HG03095 (cell line): ENCODE data around the gene DUOX2.
"Not testable (repeated sequence)": the region's sequence is repeated elsewhere in the genome, so short reads cannot be mapped to it uniquely, and the experiment has no call there.

Experiments used
- ATAC-seq: cut with Tn5 transposase; IDR thresholded peaks from one replicate; pipeline ENCODE4 v1.9.1; 2021; ENCODE audit warnings: moderate library complexity; ENCODE audit not compliant: unreplicated experiment

DUOX2 gene

DNA sequence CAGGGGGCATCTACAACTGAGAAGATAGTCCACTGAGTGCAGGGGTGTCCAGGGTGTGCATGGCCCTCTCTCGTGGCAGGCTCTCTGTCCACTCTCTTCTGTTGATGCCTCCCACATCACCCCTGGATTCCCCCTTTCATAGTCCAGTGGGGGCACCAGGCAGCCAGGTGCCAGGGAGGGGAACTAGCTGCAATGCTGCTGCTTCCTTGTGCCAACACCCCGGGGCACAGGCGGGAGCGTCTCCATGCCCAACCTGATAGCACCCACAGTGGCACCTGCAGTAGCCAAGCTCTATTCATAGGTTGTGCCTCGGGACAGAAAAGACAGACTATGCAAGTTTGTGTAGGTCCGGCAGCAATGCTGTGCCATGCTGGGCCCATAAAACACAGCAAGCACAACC, 11.7 kb downstream of the DUOX2 start:
- no peak for ATAC-seq

GRCh38 chr15:45101749-45102148, 12.2 kb downstream of the DUOX2 start:
- ATAC-seq, result no peak

DNA sequence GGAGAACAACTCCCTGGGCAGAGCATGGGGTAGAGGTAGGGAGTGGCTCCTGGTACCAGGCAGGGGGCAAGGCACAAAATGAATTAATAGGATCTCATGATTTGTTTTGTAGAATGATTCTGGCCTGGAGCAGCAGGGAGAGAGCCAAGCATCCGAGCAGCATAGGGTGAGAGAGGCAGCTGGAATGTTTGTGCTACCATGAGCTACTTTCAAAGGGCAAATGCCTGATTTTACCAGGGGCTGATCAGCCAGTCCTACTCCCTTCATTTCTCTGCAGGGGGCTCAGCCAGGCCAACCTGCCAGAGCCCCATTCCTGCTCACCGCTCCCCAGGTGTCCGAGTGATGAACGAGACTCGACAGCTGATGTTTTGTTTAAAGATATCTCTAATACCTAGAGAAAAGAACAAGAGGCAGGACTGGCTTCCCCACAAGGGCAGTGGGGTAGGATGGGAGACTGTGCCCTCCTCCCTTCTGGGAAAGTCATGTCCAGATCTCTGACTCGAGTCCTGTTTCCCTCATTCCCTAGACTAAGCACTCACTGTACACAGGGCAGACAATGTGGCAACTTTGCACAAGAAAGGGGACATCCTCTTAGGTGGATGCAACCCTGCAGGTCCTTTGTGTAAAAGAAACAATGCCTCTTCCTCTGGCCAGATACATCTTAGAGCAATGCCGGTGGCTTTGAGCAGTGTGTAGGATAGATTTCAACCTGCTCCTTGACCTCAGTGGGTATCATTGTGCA, 12.9 kb downstream of the DUOX2 start:
- no peak for ATAC-seq

DNA sequence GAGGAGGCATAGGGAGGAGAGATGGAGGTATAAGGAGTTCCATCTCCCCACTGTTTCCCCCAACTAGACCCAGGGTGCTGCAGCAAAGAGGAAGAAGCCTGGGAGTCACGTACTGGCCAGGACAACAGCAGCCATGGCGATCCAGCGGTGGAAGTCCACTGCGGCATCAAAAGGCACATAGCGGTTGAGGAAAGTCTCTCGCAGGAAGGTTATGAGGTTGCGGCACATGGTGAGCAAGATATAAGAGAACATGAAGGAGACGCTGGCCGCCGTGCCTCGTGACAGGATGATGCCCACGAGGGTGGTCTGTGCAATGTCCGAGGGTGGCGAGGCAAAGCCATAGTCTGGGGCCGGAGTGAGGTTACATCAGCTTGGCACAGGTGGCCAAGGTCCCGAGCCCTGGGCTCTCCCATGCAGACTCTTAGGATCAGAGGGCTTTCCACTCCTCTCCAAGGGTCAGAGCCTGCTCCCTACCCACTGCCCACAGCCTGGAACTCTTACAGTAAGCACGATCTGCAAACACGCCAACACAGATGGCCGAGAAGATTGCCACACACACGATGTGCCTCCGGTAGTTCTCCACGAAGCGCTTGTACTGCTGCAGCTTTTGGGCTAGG, 14.3 kb downstream of the DUOX2 start:
- no peak for ATAC-seq

DNA sequence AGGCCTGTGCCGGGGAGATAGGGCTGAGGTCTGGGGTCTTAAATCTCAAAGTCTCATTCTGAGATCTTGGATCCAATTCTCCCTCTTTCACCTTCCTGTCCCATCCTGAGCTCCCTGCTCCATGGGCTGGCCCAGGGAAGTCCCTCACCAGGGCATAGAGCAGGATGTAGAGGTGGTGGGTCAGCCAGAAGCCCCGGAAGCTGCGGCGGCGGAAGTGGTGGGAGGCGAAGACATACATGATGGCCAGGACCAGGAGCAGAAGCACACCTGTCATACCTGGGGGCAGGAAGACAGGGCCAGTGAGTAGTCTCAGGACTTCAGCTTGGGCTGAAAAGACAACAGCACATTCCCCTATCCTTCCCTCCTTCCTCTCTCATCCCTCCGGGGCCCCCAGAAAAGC, 16.5 kb downstream of the DUOX2 start:
- no peak for ATAC-seq

DNA sequence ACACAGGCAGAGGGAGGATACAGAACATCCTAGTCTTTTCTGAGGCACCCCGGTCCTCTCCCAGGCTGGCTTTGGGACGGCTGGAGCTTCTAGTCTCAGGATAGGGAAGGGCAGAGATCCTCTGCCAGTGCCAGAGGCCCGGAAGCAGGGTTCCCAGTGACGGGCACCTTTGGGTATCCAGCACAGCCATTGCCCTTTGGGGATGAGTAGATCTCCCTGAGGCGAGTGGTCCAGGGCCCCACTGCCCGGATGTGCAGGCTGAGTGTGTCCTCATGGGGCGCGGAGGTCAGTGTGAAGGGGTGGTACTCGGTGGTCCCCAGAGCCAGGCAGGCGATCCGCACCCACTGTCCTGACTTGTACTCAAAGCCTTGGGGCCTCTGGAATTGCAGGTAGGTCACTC, 18.3 kb downstream of the DUOX2 start:
- ATAC-seq, result no peak

DNA sequence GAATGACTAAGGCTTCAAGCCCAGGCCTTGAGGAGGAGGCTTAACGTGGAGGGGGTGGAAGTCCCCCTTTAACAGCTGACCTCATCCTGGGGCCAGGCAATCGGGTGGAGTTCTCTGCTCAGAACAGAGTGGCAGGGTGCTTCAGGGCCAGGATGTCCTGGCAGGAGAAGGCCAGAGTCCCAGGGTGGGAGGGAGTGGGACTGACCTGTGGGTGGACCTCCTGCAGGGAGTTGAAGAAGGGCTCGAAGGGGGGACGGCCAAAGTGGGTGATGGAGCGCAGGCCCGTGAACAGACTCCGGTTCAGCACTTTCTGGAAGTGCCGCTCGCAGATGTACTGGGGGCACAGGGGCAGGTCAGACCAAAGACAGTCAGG, 19.6 kb downstream of the DUOX2 start:
- no peak for ATAC-seq

DNA sequence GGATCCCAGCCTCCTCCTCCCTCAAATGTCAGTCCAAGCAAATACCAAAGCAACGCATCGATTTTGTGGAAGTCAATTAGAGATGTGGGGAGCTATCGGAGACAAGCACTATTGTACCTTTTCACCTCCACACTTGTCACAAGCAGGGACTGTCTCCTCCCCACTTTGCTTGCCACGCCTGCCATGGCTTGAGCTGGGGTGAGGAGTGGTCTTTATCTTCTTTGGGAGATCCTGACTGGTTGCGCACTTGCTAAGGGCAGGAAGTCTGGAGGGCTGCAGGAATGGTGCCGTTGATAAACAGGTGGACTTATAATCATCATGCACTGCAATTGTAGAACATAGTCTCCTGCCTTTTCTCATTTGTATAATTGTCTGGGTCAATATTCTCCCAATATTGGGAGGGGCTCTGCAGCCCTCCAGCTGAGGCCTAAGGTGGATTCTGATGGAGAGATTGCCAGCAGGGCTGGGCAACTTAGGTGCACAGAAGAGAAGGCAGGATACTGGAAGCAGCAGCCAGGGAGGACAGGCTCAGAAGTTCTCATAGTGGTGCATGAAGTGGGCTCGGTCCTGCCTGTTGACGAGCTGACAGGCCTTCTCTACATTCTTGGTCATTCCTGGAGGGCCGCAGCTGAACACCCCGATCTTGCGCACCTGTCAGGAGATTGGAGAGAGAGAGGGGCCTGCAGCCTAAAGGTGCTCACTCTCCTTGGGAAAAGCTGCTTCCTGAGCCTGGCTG, 20.2 kb downstream of the DUOX2 start:
- ATAC-seq, result no peak

DNA sequence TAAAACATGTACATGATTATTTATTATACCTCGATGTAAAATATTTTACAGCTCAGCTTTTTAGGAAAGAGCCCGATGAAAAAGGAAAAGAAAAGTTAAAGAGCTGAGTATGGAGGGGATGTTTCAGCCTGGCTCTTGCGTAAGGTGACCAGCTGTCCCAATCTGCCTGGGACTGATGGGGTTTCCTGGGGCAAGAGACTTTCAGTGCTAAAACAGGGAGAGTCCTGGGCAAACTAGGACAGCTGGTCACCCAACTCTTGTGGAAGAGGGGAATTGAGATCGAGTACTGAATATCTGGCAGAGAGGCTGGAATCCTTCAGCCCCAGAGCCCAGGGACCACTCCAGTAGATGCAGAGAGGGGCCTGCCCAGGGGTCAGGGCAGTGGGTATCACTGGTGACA, 21.0 kb downstream of the DUOX2 start:
- no peak for ATAC-seq

GRCh38 chr15:45091576-45091975, 22.4 kb downstream of the DUOX2 start:
- no peak for ATAC-seq

- no peak for ATAC-seq
These were observed 22.8 kb downstream of the DUOX2 start for GRCh38 chr15:45091161-45091560.

GRCh38 chr15:45089712-45090373, 24.1 kb downstream of the DUOX2 start:
- ATAC-seq, result no peak

GRCh38 chr15:45088801-45089711, 24.9 kb downstream of the DUOX2 start:
- ATAC-seq, result no peak

DNA sequence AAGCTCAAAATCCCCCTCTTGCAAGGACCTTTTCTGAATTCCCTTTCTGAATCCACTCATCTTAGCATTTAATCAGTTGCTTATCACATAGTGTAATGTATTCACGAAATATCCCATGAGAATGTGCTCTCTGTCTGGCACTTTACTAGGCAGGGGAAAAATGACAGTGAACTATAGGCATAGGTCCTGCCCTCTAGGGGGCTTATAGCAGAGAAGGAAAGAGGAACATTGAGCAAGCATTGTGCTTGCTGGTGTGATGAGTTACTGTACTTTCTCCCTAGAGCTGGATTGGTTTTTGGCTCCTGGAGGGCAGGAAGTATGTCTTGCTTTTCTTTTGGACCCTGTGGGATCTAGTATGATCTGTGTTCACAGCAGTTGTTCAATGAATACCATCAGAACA, 26.5 kb downstream of the DUOX2 start:
- ATAC-seq, result no peak

DNA sequence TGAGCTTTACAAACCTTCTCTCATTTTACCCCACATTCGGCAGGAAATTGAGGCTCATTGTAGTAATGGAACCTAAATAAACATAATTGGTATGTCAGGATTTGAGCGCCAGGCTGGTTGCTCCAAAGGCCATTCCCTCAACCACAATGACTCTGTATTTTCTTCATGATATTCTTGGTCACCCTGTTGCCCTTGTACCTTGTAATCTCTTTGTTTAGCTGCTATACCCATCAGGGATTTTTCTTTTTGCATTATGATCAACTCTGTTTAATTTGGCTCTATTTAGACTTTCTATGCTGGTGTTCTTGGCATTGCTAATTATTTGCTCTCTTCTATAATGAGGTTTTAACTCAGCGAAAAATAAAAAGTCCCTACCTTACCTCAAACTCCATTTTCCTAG, 29.8 kb downstream of the DUOX2 start:
- ATAC-seq, result no peak

- no peak for ATAC-seq
These were observed 30.7 kb downstream of the DUOX2 start for GRCh38 chr15:45083223-45083622.

DNA sequence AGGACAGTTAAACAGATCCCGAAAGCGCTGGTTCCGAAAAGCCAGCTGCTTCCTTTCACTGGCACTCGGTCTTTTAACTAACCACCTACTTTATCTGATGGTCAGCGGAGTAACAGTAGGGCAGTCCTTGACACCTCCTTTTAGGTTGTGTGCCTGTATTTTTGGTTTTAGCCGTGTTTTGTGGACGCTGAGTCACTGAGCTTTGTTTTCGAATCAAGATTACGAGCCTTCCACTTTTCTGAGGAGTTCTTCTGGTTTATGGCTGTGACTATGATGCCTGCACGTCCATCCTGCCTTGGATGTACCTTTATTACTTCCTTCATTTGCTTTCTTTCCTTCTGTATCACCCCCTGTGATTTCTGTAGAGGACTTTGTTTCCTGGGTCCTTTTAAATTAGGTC, 31.6 kb downstream of the DUOX2 start:
- not testable (repeated sequence) for ATAC-seq

GRCh38 chr15:45080593-45080992, 33.4 kb downstream of the DUOX2 start:
- ATAC-seq, result not testable (repeated sequence)

GRCh38 chr15:45079628-45080246, 34.2 kb downstream of the DUOX2 start:
- ATAC-seq, result not testable (repeated sequence)

- ATAC-seq, result not testable (repeated sequence)
These were observed 34.8 kb downstream of the DUOX2 start for GRCh38 chr15:45079201-45079600.
